GM13976 (cell line): ENCODE data around the gene FAF2.
"Not testable (repeated sequence)": the region's sequence is repeated elsewhere in the genome, so short reads cannot be mapped to it uniquely, and the experiment has no call there.

ENCODE experiments used
- DNase-seq: peaks from one replicate; pipeline ENCODE4 v3.0.0; 2012; ENCODE audit warnings: low spot score
- in situ Hi-C: fragments of 300-500 bp; cut with MboI; formaldehyde crosslinking; loops from one replicate; pipeline ENCODE4 v1.12.0; 2022; ENCODE audit warnings: low sequenced_read_pairs, mixed read lengths, inconsistent platforms; ENCODE audit not compliant: unreplicated experiment
- TF ChIP-seq, protein P1 (sequence below): IDR thresholded peaks from 2 replicates; pipeline ENCODE4 v1.5.1; 2012; ENCODE audit warnings: borderline replicate concordance, mild to moderate bottlenecking; ENCODE audit not compliant: insufficient read depth; ENCODE audit errors: extremely low read depth, missing control alignments, control extremely low read depth

FAF2 gene

DNA sequence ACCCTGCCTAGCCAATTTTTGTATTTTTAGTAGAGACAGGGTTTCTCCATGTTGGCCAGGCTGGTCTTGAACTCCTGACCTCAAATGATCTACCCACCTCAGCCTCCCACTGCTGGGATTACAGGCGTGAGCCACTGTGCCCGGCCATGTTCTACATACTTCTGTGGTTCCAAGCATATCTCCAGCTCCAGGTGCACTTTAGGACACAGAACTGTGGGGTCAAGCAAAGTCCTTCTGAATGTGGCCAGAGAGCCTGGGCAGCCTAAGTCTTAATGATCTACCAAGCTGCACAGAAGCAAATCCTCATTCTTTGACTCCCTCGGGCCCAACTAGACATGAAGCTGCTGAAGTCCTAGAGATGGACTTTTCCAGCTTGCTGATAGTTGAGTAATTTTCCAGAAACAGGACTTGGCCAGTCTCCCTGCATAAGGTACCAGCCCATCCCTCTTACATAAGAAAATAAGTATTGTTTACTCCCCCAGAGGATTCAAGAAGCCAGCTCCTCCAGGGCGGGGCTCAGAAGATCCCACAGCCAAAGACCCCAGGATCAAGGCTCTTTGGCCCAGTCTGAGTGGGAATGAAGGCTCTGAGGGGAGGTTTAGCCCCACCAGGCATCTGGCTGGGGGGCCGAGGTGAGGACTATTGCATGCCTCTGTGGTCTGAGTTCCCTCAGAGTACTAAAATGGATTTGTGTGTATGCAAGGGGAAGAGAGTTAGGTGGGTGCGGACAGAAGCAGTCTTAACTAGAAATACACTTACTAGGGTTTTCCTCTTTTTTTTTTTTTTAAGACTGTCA, 40.5 kb upstream of the FAF2 start:
- no peak for DNase-seq
- TF ChIP-seq, protein P1, sequence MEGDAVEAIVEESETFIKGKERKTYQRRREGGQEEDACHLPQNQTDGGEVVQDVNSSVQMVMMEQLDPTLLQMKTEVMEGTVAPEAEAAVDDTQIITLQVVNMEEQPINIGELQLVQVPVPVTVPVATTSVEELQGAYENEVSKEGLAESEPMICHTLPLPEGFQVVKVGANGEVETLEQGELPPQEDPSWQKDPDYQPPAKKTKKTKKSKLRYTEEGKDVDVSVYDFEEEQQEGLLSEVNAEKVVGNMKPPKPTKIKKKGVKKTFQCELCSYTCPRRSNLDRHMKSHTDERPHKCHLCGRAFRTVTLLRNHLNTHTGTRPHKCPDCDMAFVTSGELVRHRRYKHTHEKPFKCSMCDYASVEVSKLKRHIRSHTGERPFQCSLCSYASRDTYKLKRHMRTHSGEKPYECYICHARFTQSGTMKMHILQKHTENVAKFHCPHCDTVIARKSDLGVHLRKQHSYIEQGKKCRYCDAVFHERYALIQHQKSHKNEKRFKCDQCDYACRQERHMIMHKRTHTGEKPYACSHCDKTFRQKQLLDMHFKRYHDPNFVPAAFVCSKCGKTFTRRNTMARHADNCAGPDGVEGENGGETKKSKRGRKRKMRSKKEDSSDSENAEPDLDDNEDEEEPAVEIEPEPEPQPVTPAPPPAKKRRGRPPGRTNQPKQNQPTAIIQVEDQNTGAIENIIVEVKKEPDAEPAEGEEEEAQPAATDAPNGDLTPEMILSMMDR = no peak
- in situ Hi-C loops = loop anchor here (25.0 kb wide), 1 partner anchor 180 kb away; no protein-coding TSS in a partner anchor

DNA sequence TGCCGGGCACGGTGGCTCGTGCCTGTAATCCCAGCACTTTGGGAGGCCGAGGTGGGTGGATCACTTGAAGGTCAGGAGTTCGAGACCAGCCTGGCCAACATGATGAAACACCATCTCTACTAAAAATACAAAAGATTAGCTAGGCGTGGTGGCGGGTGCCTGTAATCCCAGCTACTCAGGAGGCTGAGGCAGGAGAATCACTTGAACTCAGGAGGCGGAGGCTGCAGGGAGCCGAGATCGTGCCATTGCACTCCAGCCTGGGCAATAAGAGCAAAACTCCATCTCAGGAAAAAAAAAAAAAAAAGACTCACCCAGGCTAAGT, 40.0 kb upstream of the FAF2 start:
- in situ Hi-C loops = loop anchor here (25.0 kb wide), 1 partner anchor 179 kb away; no protein-coding TSS in a partner anchor
- DNase-seq = not testable (repeated sequence)

DNA sequence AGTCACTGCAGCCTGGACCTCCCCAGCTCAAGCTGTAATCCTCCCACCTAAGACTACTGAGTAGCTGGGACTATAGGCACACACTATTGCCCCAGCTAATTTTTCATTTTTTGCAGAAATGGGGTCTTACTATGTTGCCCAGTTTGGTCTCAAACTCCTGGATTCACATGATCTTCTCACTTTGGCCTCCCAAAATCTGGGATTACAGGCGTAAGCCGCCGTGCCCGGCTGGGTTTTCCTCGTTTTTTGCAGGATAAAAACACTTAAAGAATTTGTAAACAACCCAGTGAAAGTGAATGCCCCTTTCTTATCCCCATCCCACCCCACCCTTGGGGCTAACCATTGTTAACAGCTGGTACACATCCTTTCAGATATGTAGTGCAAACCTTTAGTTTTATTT, 39.6 kb upstream of the FAF2 start:
- in situ Hi-C loops = loop anchor here (25.0 kb wide), 1 partner anchor 179 kb away; no protein-coding TSS in a partner anchor
- DNase-seq = no peak
- TF ChIP-seq, protein P1 = no peak

DNA sequence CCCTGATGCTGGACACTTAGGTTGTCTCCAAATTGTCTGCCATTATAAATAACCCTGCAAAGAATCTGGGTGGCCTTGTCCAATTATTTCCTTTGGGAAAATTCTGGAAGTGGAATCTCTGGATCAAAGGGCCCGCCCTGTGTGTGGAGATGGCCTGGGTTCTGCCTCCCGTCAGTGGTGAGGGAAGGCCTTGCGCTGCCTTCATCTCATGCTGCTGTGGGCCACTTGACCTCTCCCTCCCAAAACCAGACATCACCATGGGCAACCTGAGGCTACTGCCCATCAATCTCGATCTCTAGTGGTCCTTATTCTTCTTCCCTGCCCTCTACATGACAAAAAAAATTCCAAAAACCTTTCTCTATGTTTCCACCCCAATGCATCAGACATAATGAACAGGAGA, 38.4 kb upstream of the FAF2 start:
- in situ Hi-C loops = loop anchor here (25.0 kb wide), 1 partner anchor 178 kb away; no protein-coding TSS in a partner anchor
- no peak for DNase-seq
- TF ChIP-seq, protein P1 = no peak

DNA sequence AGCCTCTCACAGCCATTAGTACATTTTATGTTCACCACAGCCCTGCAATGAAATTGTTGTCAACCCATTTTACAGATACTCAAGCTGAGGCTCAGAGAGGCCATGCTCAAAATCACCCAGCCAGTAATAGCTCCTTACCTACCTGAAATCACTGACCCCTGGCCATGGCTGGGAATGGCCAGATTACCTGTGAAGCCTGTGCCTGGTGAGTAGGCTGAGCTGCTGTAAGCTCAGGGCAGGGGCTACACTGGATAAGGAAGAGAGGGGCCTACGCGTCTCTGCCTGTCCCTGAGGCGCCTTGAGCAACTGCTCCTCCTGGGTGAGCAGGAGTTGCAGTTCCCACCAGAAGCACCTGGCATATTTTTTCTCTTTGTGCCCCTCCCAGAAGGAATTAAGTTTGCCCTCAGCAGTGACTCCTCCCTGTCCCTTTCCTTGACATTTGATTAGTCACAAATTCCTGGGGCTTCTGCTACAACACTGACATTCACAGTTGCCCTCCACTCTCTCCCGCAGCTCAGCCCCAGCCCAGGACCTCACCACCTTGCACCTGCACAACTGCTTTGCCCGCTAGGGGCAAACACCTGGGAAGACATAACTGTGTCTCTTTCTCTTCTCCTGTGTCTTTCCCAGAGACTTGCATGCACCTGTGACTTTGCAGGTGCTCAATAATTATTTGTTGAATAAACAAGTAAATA, 37.6 kb upstream of the FAF2 start:
- in situ Hi-C loops = loop anchor here (25.0 kb wide), 1 partner anchor 177 kb away; no protein-coding TSS in a partner anchor
- DNase-seq = no peak
- TF ChIP-seq, protein P1 = no peak

DNA sequence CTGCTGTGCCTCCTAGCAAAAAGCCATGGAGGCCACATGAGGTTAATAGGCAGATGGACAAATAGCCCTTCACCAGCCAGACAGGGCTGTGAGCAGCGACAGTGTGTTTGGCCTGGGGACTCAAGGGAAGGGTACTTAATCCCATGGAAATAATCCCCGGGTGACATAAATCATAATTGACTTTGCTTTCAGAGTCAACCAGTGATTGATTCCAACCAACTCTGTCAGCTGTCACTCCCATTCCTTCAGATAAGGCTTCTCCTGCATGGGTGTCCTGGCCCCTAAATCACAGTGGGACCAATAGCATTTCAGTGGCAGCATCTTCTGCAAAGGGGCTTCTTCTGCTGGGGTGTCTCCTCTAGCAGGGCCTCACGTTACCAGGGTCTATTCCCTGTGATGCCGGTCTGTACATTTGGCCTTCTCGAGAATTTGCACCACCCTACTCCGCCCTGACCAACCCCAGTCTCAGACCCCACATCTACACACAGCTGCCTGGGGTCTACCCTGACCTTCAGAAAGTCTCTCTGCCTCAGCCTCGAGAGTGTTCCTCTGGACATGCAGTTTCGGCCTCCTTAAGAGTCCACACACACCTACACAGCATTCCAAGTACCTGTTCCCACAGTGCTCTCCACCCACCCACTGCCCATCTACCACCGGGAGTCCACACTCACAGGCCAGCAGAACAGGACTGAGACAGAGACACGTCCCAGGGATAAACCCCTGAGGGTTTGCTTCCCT, 35.5 kb upstream of the FAF2 start:
- in situ Hi-C loops = loop anchor here (25.0 kb wide), 1 partner anchor 175 kb away; no protein-coding TSS in a partner anchor
- no peak for DNase-seq
- TF ChIP-seq, protein P1 = no peak
